Hematopoietic multipotent progenitor cell treated with erythropoietin and hydrocortisone succinate and interleukin-3 and kit ligand, for 6 days (in vitro differentiated cells): Measurements from ENCODE around the gene TM4SF20.
"Not testable (repeated sequence)": the region's sequence is repeated elsewhere in the genome, so short reads cannot be mapped to it uniquely, and the experiment has no call there.

Source experiments
- DNase-seq: peaks from one replicate; pipeline ENCODE4 v3.0.0-alpha.2; 2015

The TM4SF20 gene

GRCh38 chr2:227398684-227399670, 19.9 kb upstream of the TM4SF20 start:
- no peak for DNase-seq

DNA sequence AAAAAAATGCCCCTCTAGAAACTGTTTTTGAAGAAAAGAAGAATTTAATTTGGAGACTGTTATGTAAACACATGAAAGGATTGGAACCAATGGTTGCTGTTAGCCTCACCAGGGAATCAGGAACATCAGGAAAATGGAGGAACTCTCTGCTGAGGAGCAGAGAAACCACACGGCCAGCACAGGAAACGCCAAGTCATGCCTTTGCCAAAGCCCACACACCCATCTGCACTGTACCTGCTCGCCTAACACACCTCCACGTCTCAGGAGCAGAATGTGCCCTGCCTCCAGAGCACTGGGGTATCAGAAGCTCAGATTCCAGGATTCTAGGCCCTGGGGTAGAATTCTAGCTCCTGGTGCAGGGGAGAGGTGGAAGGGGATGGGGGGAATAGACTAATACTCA, 18.5 kb upstream of the TM4SF20 start:
- DNase-seq, result no peak

DNA sequence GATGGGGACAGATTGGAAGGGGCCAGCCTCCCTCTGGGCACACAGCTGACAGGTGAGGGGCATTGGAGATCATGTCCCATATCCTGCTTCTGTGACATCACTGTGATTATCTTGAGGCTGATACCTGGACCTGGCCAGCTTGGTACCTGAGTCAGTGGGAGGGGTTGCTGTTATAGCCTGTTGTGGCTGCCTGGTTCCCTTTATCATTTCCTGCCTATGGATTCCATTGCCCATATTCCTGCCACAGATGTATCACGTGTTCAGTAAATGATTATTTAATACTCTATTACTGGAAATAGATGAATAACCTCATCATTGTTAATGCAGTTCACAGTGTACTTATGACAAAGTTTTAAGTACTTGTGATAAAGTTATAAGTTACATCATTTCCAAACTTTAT, 16.4 kb upstream of the TM4SF20 start:
- no peak for DNase-seq

GRCh38 chr2:227394401-227394800, 15.3 kb upstream of the TM4SF20 start:
- peak; percentile 21 for DNase-seq

- no peak for DNase-seq
Observed at GRCh38 chr2:227390468-227391256, 11.6 kb upstream of the TM4SF20 start.

GRCh38 chr2:227389661-227390060, 10.6 kb upstream of the TM4SF20 start:
- no peak for DNase-seq

DNA sequence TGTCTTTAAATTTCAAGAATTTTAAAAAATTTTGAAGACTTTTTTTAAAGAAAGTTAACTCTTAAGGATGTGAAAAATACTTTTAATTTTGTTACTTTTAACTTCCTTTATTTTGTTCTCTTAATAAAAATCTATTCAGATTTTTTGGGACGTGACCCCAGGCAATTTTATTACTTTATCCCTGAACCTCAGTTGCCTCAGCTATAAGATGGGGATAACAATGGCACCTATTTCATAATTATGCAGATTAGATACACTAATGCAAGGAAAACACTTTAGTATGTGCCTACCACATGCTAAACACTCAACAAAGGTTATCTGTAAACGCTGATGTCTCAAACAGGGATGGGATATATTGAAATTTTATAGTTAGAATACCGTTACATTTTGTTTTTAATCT, 10.1 kb upstream of the TM4SF20 start:
- no peak for DNase-seq

DNA sequence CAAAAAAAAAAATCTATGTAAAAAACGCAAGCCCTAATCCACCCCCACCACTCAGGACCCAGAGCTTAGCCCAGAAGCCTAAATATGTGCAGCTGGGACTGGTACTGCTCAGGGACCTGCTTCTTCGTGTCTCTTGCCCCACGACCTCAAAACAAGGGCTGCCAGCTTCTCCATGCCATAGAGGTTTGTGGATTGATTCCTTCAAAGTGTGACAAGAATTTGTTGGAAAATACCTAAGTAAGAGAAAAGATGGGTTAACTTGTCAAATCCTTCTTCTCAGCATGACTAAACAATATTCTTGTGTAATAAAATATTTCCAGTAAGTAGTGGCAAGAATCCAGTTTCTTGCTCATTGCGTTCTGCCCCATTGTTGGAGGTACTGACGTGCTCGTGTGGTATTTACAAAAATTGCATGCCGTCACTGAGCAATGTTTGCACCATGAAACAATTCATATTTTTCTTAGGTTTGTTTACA, 9.5 kb upstream of the TM4SF20 start:
- DNase-seq, result no peak

GRCh38 chr2:227387583-227387982, 8.5 kb upstream of the TM4SF20 start, which contains the start of gene SCYGR1:
Gene SCYGR1 (minus strand): TSS chr2:227387949. CDS start chr2:227387949, 0 bp downstream.
- not testable (repeated sequence) for DNase-seq

- DNase-seq, result no peak
Observed at GRCh38 chr2:227386630-227387029, 7.5 kb upstream of the TM4SF20 start.

DNA sequence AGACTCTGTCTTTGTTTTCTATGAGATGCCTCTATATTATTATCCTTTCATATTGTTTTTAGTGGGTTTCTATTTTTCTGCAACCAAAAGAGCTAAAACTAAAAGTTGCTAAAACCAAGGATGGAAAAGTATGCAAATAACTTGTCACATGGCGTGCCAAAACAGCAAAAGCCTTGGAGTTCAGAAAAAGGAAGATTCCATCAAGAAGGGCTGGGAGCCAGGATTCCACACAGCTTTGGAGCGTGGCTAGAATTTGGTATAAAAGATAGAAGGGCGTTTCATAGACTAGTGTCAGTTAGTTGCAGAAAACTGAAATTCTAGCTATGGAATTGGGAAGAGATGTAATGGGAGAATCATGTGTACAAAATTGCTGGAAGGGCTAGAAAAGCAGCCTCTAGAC, 4.6 kb upstream of the TM4SF20 start:
- no peak for DNase-seq

GRCh38 chr2:227382241-227382835, 3.2 kb upstream of the TM4SF20 start:
- DNase-seq, result not testable (repeated sequence)

DNA sequence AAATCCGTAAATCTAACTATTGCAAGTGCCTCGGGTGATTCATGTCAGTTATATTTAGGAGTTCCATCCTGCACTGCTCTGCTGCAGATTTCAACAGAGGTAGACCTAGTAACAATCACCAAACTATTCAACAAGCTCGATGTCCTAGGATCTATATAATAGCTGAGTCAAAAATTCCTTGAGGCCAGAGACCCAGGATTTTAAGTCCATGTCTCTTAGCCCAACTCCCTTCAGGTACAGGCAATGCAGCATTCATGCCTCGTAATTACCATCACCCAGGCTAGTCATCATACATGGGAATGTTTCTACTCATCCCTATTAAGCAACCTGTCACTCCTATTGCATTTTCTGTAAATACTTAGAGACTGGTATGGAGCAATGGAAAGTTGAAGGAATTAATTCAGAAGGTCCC, 729 bp downstream of the TM4SF20 start:
- DNase-seq, result no peak

GRCh38 chr2:227377467-227378351, 1.4 kb downstream of the TM4SF20 start:
- peak; percentile 24 for DNase-seq

DNA sequence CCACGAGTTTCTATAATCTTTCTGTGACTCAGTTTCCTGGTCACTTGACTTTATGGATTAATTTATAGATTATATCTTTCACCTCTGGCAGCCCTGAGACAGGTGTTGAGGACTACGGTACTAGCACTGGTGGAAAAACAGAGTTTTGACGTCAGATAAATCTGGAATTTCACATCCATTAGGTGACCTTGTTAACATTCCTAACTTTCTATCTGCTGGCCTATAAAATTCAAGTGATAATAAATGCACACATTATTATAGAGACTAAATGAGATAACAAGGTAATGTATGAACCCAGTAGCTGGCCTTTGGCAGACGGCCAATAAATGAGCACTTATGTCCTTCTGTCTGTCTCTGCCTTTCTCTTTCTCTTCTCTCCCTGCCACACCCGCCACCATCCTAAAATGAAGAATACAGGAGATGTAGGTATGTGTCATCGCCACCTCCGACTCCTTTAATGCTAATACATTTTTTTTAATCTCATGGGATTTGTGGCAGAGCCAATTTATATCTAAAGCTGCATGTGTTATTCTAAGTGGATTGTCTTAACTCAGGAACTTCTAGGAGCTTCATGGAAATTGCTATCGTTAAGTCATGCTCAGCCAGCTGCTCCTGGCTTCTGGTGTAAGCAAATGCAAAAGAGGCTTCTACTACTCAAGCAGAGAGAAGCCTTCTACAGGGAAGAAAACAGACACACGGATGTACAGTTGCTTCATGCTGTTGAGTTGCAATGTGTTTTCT, 2.3 kb downstream of the TM4SF20 start:
- DNase-seq, result peak; percentile 40

DNA sequence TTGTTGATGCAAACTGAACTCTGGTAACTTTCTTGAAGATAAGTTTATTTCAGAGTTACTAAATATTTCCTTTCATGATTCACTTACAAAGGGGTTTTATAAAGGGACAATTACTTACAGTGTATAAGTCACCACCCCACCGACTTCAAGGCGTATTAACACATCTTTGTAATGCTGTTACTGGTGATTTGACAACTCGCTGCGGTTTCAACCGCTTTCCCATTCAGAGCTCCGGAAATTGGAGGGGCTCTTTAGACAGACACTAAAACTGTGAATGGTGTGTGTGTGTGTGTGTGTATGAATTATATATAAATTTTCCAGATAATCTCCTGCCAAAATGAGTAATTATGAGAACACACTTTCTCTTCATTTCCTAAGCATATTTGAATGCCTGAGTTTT, 4.9 kb downstream of the TM4SF20 start:
- peak; percentile 53 for DNase-seq

GRCh38 chr2:227373389-227373788, 5.7 kb downstream of the TM4SF20 start:
- DNase-seq, result no peak

DNA sequence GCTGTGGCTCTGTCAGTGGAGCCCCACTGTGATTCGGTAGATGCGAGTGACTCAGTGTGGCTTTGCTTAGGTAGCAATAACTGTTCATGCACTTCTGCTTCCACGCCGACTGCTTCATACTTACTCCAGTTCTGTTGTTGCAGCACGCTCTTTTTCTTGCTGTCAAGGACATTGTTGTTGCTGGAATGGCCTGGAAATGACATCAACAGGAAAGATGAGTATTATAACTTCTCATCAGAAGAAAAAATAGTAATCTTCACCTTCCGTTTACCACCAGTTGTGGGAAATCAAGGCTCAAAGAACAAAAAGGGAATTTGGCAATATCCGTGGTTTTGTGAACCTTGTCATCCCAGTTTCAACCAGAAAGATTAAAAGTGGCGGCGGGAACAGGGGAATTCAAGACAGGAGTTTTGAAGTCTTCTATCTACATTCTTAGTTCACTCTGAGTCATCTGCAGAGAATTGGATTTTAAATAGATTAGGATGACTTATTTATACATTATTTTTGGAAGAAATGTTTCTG, 8.3 kb downstream of the TM4SF20 start:
- no peak for DNase-seq

DNA sequence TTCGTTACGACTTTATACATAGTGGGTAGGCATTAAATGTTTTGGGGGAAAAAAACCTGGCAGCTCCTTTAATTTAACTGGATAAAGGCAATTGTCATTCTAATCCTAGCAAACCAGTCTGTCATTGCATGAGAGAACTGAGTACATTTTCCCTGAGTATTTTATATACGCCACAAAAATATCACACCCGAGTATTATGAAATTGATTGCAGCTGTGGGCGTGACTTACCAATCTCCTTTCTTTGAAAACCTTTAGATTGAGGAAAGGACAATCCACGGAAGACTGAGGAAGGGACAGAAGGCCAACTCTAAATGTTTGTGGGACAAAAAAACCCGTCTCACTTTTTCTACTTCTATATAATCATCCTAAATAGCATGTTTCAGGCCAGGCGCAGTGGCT, 9.0 kb downstream of the TM4SF20 start:
- no peak for DNase-seq

DNA sequence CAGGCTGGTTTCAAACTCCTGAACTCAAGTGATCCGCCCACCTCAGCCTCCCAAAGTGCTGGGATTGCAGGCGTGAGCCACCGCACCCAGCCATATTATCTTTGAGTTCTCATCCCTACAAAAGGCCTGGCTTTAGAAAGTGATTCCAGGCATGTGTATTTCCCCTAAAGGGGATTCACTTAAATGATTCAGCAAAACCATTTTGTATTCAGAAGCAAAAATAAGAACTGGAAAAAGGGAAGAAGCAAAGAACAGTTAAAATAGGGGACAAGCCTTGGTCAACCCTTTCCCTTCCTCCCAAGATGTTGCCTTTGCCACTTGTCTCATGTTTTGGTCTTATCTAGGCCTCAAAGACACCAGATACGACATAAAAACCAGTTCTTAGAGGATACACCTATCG, 10.5 kb downstream of the TM4SF20 start:
- DNase-seq, result no peak

DNA sequence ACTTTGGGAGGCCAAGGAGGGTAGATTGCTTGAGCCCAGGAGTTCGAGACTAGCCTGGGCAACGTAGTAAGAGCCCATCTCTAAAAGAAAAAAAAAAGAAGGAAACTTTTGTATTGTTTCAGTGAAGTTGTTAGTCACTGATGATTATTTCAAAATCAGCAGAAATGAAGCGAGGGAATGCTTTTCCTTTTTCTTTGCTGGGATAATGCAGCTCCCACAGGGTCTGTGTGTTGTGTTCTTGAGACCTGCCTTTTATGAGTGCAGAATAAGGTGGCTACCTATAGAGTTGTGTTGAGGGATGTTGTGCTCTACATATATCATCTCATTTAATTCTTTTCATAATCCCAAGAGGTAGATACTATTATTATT, 11.7 kb downstream of the TM4SF20 start:
- no peak for DNase-seq
